H9 (cell line): ENCODE results near the gene MYOD1. TPM values are rescaled to one million over a fixed set of nuclear protein-coding genes. Genes with fewer than 3 reads are reported as not detected.

Experiments
- DNase-seq: peaks from one replicate; pipeline ENCODE4 v3.0.0-alpha.2; 2017
- H2AFZ ChIP-seq: one replicate; pipeline ENCODE4 v1.6.1; 2013; ENCODE audit warnings: mild to moderate bottlenecking, low read length, control low read depth, moderate library complexity
- H2AK5ac ChIP-seq: 2 replicates; pipeline ENCODE4 v1.6.1; 2013; ENCODE audit warnings: low read length, control low read depth, mixed read lengths; ENCODE audit not compliant: insufficient read length
- H2BK120ac ChIP-seq: one replicate; pipeline ENCODE4 v1.6.1; 2013; ENCODE audit warnings: low read depth, mild to moderate bottlenecking, low read length, control low read depth, inconsistent platforms; ENCODE audit not compliant: poor library complexity, severe bottlenecking
- H2BK12ac ChIP-seq: 2 replicates; pipeline ENCODE4 v1.6.1; 2013; ENCODE audit warnings: low read length, control low read depth, mixed read lengths, low read depth; ENCODE audit not compliant: insufficient read length
- H2BK15ac ChIP-seq: 2 replicates; pipeline ENCODE4 v1.6.1; 2013; ENCODE audit warnings: low read depth, low read length, control low read depth
- H2BK20ac ChIP-seq: one replicate; pipeline ENCODE4 v1.6.1; 2013; ENCODE audit warnings: low read depth, mild to moderate bottlenecking, low read length, control low read depth, inconsistent platforms; ENCODE audit not compliant: poor library complexity, severe bottlenecking
- H2BK5ac ChIP-seq: 2 replicates; pipeline ENCODE4 v1.6.1; 2013; ENCODE audit warnings: low read length, control low read depth, mixed read lengths; ENCODE audit not compliant: insufficient read length
- H3K14ac ChIP-seq: 2 replicates; pipeline ENCODE4 v1.6.1; 2013; ENCODE audit warnings: low read length, control low read depth; ENCODE audit not compliant: insufficient read depth
- H3K18ac ChIP-seq: 2 replicates; pipeline ENCODE4 v1.6.1; 2013; ENCODE audit warnings: low read depth, mild to moderate bottlenecking, mixed read lengths, low read length, control low read depth; ENCODE audit not compliant: insufficient read length
- H3K23ac ChIP-seq: 2 replicates; pipeline ENCODE4 v1.6.1; 2013; ENCODE audit warnings: low read length, control low read depth, mixed read lengths, low read depth; ENCODE audit not compliant: insufficient read length
- H3K23me2 ChIP-seq: 2 replicates; pipeline ENCODE4 v1.6.1; 2013; ENCODE audit warnings: low read depth, mild to moderate bottlenecking, mixed read lengths, low read length, control low read depth; ENCODE audit not compliant: insufficient read length, poor library complexity, severe bottlenecking
- H3K27ac ChIP-seq: 2 replicates; pipeline ENCODE4 v1.5.1; 2013; ENCODE audit warnings: low read length, control low read depth, mixed read lengths, low read depth; ENCODE audit not compliant: insufficient read length
- H3K27me3 ChIP-seq: 2 replicates; pipeline ENCODE4 v1.6.1; 2013; ENCODE audit warnings: low read length, control low read depth, inconsistent platforms; ENCODE audit not compliant: insufficient read depth
- H3K4ac ChIP-seq: 2 replicates; pipeline ENCODE4 v1.6.1; 2013; ENCODE audit warnings: low read depth, mild to moderate bottlenecking, control low read depth, inconsistent platforms, low read length, moderate library complexity
- H3K4me1 ChIP-seq: 2 replicates; pipeline ENCODE4 v1.6.1; 2013; ENCODE audit warnings: low read length, control low read depth, inconsistent platforms; ENCODE audit not compliant: insufficient read depth
- H3K4me2 ChIP-seq: 2 replicates; pipeline ENCODE4 v1.6.1; 2013; ENCODE audit warnings: low read length, control low read depth, mixed read lengths; ENCODE audit not compliant: insufficient read length, insufficient read depth
- H3K56ac ChIP-seq: 2 replicates; pipeline ENCODE4 v1.6.1; 2013; ENCODE audit warnings: low read depth, mild to moderate bottlenecking, mixed read lengths, low read length, control low read depth; ENCODE audit not compliant: insufficient read length
- H3K79me1 ChIP-seq: 2 replicates; pipeline ENCODE4 v1.6.1; 2013; ENCODE audit warnings: low read depth, mild to moderate bottlenecking, moderate library complexity, low read length, control low read depth, inconsistent platforms; ENCODE audit not compliant: insufficient read depth, poor library complexity, severe bottlenecking
- H3K79me2 ChIP-seq: 2 replicates; pipeline ENCODE4 v1.6.1; 2013; ENCODE audit warnings: low read length, control low read depth, inconsistent platforms; ENCODE audit not compliant: insufficient read depth
- H3K9ac ChIP-seq: 2 replicates; pipeline ENCODE4 v1.6.1; 2013; ENCODE audit warnings: low read length, control low read depth, mixed read lengths; ENCODE audit not compliant: insufficient read length; ENCODE audit errors: extremely low read depth
- H3K9me3 ChIP-seq: one replicate; pipeline ENCODE4 v1.6.1; 2013; ENCODE audit warnings: low read depth, low read length, inconsistent platforms; ENCODE audit not compliant: control insufficient read depth
- H3T11ph ChIP-seq: one replicate; pipeline ENCODE4 v1.6.1; 2013; ENCODE audit warnings: mild to moderate bottlenecking, low read length, control low read depth, inconsistent platforms
- H4K20me1 ChIP-seq: one replicate; pipeline ENCODE4 v1.6.1; 2013; ENCODE audit not compliant: control insufficient read depth, insufficient read length, insufficient read depth
- H4K5ac ChIP-seq: 2 replicates; pipeline ENCODE4 v1.6.1; 2013; ENCODE audit warnings: low read depth, mild to moderate bottlenecking, mixed read lengths, low read length, control low read depth; ENCODE audit not compliant: insufficient read length
- H4K8ac ChIP-seq: replicated peaks from 2 replicates; pipeline ENCODE4 v1.6.1; 2013; ENCODE audit warnings: low read length, control low read depth, mixed read lengths, low read depth; ENCODE audit not compliant: insufficient read length
- H4K91ac ChIP-seq: 2 replicates; pipeline ENCODE4 v1.6.1; 2013; ENCODE audit warnings: low read depth, mild to moderate bottlenecking, moderate library complexity, mixed read lengths, low read length, control low read depth; ENCODE audit not compliant: insufficient read length
- H3K27ac Mint-ChIP-seq, 3 experiments: 2 replicates in 2 of 3; 3 replicates in 1 of 3; pipeline ENCODE4 v1.8.0; 2020 to 2021; ENCODE audit warnings: mixed read lengths in 3 of 3, mild to moderate bottlenecking in 1 of 3, moderate library complexity in 1 of 3
- H3K27me3 Mint-ChIP-seq: 2 replicates; pipeline ENCODE4 v1.8.0; 2021; ENCODE audit warnings: low read depth, mild to moderate bottlenecking, moderate library complexity, mixed read lengths
- H3K36me3 Mint-ChIP-seq, 3 experiments: 2 replicates in 2 of 3; 3 replicates in 1 of 3; pipeline ENCODE4 v1.8.0; 2020 to 2021; ENCODE audit warnings: low read depth in 3 of 3, mixed read lengths in 3 of 3; ENCODE audit not compliant: insufficient read depth in 1 of 3
- H3K4me1 Mint-ChIP-seq, 2 experiments: 2 replicates each; pipeline ENCODE4 v1.8.0; 2020; ENCODE audit warnings: mixed read lengths in 2 of 2
- H3K4me3 Mint-ChIP-seq, 2 experiments: 2 replicates in 1 of 2; 3 replicates in 1 of 2; pipeline ENCODE4 v1.8.0; 2020 to 2021; ENCODE audit warnings: mild to moderate bottlenecking in 2 of 2, mixed read lengths in 2 of 2, moderate library complexity in 1 of 2
- H3K9me3 Mint-ChIP-seq, 2 experiments: 2 replicates in 1 of 2; 3 replicates in 1 of 2; pipeline ENCODE4 v1.8.0; 2020; ENCODE audit warnings: mild to moderate bottlenecking in 2 of 2, mixed read lengths in 2 of 2, moderate library complexity in 1 of 2
- CTCF ChIP-seq: fragments of 200-600 bp; sonication (generic); conservative IDR thresholded peaks from 3 replicates; pipeline ENCODE4 v1.8.0; 2021; ENCODE audit warnings: antibody characterized with exemption, mild to moderate bottlenecking
- WGBS: extraction: QIAGEN DNeasy Blood & Tissue Kit; methylation state at CpG from one replicate; pipeline ENCODE4 v1.1.7; 2013; ENCODE audit warnings: missing lambda C conversion rate, low lambda C conversion rate, mixed read lengths; ENCODE audit not compliant: insufficient read length; ENCODE audit errors: extremely low coverage; 5-methylcytosine and 5-hydroxymethylcytosine counted together
- total RNA-seq: library from RNA; stranded (reverse); gene quantifications from 2 replicates; pipeline ENCODE4 v1.2.1, GENCODE V29; 2021

Gene MYOD1
- total RNA-seq, 1 experiment from 2014 or later: not detected

- no peak overlapping the region for H2AK5ac ChIP-seq
- no peaks in the 10 kb centered on the region; a peak in 1 of 5 replicates for H3K9me3 Mint-ChIP-seq
- peak; percentile 55 for TF ChIP-seq CTCF
- H3K4me1 ChIP-seq: no peaks in the 10 kb centered on the region
- H3T11ph ChIP-seq: no peak overlapping the region
- H3K14ac ChIP-seq: no peak overlapping the region
- H3K56ac ChIP-seq: no peak overlapping the region
- no peak overlapping the region for H3K4ac ChIP-seq
- no peaks in the 10 kb centered on the region for H3K9me3 ChIP-seq
- no peak overlapping the region for H4K91ac ChIP-seq
- H3K4me3 Mint-ChIP-seq: no peak overlapping the region
- H3K79me1 ChIP-seq: no peaks in the 10 kb centered on the region
- H2BK120ac ChIP-seq: no peak overlapping the region
- H4K8ac ChIP-seq: no peak overlapping the region
- no peak overlapping the region for H2AFZ ChIP-seq
- no peaks in the 10 kb centered on the region for H3K79me2 ChIP-seq
- H2BK15ac ChIP-seq: no peak overlapping the region
- no peak overlapping the region for H3K18ac ChIP-seq
- H3K4me1 Mint-ChIP-seq: peaks cover 4 to 11% of the 10 kb centered on the region in 2 experiments; a peak in 3 of 4 replicates
- H3K36me3 Mint-ChIP-seq: no peaks in the 10 kb centered on the region
- DNase-seq: peak; percentile 55
- H3K23ac ChIP-seq: no peak overlapping the region
- H3K27ac Mint-ChIP-seq: peak overlapping the region in 1 of 3 experiments; percentile 98; a peak in 2 of 7 replicates
- no peak overlapping the region for H2BK5ac ChIP-seq
- no peaks in the 10 kb centered on the region for H3K23me2 ChIP-seq
- H3K9ac ChIP-seq: no peak overlapping the region
- no peak overlapping the region for H4K5ac ChIP-seq
- no CpG with 5 or more reads among the region's 9 CpGs for WGBS
- H3K27me3 Mint-ChIP-seq: peaks cover 1% of the 10 kb centered on the region
- H4K20me1 ChIP-seq: no peaks in the 10 kb centered on the region
- no peak overlapping the region for H2BK12ac ChIP-seq
- no peak overlapping the region for H3K4me2 ChIP-seq
- H3K27ac ChIP-seq: no peak overlapping the region
- no peaks in the 10 kb centered on the region for H3K27me3 ChIP-seq
- H2BK20ac ChIP-seq: no peak overlapping the region
Measured at GRCh38 chr11:17770048-17770652, 50.8 kb downstream of the MYOD1 start.
